Activated CD4-positive, alpha-beta T cell treated with anti-CD3 and anti-CD28 coated beads for 24 hours (primary cell): ENCODE data around the gene PCDHAC2.

Experiments
- DNase-seq, 2 donors: peaks; one replicate each; pipeline ENCODE4 v3.0.0-alpha.2; 2020; ENCODE audit warnings: low read depth in 2 of 2

The PCDHAC2 gene, protein sequence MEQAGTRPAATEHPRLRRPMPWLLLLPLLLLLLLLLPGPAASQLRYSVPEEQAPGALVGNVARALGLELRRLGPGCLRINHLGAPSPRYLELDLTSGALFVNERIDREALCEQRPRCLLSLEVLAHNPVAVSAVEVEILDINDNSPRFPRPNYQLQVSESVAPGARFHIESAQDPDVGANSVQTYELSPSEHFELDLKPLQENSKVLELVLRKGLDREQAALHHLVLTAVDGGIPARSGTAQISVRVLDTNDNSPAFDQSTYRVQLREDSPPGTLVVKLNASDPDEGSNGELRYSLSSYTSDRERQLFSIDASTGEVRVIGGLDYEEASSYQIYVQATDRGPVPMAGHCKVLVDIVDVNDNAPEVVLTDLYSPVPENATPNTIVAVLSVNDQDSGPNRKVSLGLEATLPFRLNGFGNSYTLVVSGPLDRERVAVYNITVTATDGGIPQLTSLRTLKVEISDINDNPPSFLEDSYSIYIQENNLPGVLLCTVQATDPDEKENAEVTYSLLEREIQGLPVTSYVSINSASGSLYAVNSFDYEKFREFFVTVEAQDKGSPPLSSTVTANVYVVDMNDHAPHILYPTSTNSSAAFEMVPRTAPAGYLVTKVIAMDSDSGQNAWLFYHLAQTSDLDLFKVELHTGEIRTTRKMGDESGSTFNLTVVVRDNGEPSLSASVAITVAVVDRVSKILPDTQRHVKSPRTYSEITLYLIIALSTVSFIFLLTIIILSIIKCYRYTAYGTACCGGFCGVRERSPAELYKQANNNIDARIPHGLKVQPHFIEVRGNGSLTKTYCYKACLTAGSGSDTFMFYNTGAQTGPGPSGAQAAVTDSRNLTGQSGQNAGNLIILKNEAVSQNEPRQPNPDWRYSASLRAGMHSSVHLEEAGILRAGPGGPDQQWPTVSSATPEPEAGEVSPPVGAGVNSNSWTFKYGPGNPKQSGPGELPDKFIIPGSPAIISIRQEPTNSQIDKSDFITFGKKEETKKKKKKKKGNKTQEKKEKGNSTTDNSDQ

DNA sequence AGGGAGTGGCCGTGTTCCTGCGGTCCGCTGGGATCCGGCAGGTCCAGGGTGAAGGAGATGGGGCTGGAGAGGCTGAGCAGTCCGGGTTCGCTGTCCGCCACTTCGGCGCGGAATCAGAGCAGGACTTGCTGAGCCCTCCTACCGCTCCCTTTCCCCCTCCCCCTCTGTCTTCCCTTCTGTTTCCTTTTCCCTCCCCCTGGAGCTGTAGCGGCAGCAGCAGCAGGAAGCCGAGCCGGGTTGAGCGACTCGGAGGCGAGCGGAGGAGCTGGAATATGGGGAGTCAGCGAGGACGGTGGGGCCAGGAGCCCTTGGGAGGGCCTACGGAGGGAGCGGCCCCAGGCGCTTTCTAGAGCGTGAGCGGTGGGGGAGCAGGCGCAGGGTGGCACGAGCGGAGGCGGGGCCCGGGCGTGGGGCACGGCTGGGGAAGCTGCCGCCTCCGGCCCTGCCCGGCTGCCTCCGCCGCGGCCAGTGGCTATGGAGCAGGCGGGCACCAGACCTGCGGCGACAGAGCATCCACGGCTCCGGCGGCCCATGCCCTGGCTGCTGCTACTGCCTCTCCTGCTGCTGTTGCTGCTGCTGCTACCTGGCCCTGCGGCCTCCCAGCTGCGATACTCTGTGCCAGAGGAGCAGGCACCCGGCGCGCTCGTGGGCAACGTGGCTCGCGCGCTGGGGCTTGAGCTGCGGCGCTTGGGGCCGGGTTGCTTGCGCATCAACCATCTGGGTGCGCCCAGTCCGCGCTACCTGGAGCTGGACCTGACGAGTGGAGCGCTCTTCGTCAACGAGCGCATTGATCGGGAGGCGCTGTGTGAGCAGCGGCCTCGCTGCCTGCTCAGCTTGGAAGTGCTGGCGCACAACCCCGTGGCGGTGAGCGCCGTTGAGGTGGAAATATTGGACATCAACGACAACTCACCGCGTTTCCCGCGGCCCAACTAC, at the start of gene PCDHAC2:
Gene PCDHAC2 (plus strand): TSS at position 184 of the 933 bp plus-strand sequence. CDS start 291 bp downstream, at position 475.
- no peak for DNase-seq

DNA sequence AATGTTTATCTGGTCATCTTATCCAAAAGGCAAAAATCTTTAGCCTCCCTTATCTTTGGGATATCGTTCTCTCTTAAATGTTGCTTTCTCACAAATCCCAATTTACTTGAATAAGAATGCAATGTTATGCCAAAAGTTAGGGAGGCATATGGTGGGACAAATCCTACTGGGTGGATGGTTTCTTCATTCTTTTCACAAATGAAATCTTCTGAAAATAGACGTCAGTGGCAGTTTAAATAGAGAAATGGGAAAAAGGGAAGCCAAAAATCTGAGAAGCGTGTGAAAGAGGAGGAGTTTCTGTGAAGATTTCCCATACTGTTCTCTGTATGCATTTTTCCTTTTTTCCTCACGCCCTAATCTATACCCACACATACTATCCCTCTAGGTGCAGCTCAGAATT, 42.7 kb upstream of the PCDHAC2 start:
- DNase-seq = no peak

DNA sequence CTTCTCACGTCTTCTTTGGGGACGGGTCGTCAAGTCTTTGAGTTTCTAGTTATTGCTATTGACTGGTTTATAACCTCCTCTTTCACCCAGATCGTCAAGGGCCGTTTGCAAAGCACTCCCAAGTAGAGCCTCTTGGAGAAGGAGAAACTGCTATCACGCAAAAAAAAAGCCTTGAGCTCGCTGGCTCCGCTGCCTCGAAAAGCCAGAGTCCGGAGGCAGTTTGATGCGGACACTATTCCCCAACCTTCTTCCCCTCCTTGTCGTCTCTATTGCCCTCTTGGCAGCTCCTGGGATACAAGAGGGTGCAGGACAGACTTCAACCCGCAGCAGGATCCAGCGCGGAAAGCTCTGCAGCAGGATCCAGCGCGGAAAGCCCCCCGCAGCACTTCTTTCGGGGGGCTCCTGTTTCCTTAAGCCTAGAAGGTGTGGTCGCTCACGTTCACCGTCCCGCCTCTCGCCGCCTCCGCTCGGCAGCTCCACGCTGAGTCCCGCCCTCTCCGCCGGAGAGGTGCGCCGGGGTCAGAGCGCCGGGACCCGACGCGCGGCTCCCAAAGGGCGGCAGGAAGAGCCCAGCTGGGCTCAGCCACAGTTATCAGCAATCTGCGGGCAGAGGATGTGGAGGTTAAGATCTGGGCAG, 40.4 kb upstream of the PCDHAC2 start, which contains the start of gene PCDHAC1:
Gene PCDHAC1 (plus strand): TSS at position 494 of the 637 bp plus-strand sequence. CDS start 594 bp downstream, outside the sequence.
- DNase-seq = no peak

DNA sequence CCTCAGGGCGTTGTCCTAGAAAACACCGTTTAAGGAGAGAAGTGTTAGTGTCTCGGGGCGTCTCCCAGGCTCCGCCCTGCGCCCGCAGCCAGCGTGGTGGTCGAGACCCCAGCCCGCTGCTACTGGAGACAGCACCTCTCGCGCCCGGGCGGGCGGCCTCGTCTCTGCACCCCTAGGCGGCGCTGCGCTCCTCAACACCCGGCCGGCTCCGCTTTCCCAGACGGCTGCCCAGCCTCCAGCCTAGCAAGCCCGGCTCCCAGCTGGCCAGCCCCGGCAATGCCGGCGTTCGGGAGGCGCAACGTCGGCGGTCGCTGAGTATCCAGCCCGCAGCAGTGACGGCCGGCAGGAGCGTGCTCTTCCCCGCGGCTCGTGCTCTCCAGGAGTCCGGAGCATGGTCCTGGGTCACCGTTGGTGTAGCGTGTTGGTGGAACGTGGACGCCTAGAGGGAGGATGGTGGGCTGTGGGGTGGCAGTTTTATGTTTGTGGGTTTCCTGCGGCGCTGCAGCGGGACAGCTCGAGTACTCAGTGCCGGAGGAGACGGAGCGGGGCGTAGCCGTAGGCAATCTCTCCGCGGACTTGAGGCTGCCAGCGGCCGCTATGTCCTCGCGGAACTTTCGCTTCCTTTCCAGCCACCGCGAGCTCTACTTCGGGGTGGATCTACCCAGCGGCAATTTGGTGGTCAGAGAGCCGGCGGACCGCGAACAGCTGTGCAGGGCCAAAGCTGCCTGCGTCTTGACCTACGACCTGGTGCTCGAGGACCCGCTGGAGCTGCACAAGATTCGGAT, 39.6 kb upstream of the PCDHAC2 start:
- DNase-seq = peak; percentile 6 to 28

DNA sequence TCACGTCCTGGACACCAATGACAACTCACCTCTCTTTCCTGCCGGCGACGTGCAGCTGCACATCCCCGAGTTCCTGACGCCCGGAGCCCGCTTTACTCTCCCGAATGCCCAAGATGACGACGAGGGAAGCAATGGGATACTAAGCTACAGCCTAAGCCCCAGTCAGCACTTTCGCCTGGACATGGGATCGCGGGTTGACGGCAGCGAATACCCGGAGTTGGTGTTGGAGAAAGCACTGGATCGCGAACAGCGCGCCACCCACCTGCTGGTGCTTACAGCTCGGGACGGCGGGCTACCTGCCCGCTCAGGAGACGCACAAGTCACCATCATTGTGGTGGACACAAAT, 39.1 kb upstream of the PCDHAC2 start:
- DNase-seq = no peak

DNA sequence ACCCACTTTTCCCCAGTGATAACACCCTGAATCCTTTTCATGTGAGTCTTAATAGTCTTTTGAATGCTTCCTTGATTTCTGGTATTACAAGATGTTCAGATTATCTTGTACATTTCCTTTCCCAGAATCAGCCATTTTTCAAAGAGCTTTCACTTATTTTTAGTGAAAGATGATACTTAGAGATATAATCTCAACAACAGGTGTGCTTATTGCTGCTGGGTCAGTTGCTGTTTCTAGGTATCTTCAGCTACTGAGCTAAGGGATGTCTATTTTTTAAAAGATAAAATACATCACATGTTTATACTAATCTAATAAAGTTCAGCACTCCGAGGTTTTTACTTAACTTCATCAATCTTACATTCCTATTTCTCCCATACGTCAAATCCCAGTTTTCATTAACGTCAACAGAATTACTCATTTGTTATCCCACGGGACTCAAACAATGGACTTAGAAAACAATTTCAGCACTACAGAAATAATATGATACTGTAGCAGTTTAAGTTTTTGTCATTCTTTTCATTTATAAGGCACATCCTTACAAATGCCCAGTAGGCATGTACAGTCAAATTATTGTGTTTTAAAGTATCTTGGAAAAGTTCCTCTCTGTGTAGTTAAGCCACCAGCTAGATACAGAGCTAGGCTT, 31.2 kb upstream of the PCDHAC2 start:
- DNase-seq = no peak

DNA sequence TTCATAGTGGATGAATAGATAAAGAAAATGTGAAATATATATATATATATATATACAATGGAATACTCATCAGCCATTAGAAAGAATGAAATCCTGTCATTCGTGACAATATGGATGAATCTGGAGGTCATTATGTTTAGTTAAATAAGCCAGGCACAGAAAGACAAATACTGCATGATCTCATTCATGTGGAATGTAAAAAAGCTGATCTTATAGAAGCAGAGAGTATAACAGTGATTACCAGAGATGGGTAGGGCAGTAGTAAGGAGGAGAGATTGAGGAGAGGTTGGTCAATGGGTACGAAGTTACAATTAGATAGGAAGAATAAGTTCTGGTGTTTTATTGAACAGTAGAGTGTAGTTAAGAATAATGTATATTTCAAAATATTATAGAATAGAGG, 19.7 kb upstream of the PCDHAC2 start:
- no peak for DNase-seq

DNA sequence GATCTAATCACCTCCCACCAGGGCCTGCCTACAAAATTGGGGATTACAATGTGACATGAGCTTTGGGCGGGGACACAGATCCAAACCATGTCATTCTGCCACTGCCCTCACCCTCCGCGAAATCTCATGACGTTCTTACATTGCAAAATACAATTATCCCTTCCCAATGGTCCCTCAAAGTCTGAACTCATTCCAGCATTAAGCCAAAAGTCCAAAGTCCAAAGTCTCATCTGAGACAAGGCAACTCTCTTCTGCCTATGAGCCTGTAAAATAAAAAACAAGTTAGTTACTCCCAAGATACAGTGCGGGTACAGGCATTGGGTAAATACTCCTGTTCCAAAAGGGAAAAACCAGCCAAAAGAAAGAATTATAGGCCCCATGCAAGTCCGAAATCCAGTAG, 14.6 kb upstream of the PCDHAC2 start:
- no peak for DNase-seq

DNA sequence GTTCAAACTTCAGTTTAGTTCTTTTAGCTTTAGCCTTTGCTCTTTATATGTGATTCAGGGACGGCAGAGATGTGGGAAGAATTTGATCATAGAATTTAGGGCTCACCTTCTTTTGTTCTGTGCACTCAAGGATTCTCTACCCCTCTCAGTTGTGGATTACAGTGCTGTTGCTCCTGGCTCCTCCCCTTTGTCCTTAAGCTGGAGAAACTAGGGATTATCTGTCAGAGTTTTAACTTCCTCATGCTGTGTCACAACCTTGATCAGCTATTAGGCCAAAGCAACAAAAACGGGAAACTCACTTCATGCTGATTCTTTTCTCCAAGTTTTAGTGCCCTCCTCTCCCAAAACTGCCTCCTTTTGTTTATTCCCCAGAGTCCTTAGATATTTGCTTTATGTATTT, 13.0 kb upstream of the PCDHAC2 start:
- DNase-seq = no peak

DNA sequence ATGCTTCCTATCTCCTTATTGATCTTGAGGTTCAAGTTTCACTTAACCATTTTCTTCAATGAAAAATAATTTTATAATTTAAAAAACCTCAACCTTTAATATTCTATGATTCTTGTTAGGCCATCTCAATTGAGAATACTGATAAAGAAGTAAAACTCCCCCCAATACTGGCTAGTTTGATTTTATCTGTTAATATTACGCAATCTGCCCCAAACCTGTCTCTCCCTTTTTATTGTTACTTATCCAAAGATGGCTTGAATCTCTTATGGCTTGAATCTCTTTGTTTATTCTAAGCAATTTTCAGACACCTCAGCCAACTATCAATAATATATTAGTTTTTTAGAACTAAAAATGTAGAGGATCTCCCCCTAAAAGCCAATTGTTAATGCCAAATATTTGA, 4.1 kb upstream of the PCDHAC2 start:
- DNase-seq = no peak

DNA sequence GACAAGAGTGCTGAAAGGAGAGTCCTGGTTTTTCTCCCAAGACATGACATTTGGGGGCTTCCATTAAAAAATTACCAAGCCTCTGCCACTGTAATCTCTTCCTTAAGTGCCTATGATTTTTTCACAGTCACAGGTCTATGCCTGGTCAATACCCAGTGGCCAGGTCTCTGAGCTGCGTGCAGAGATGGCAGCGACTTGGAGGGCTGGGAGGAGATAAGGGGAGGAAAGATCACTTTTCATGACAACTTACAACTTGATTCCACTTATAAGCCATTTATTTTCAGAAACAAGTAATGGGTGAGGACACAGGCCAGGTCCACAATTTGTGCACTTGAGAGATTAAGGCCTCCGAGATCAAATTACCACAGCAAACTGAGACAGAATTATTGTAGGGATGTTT, 1.9 kb upstream of the PCDHAC2 start:
- no peak for DNase-seq

DNA sequence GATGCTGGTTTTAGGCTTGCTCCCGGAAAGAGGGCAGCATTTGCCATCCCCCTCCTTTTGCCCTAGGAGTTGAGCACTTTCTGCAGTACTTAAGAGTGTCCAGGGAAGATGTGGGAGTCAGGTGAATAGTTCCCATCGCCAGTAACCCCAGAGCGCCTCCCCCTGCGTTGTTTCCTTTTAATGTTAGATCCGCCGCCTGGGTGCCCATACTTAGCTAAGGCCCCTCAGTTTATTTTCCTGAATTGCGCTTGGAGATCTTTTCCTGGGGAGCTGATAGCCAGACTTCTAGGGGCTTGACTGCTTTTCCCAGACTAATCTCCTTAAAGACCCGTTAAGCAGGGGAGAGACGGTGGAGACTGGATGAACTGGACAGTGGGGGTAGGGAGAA, 377 bp upstream of the PCDHAC2 start:
- DNase-seq = no peak

DNA sequence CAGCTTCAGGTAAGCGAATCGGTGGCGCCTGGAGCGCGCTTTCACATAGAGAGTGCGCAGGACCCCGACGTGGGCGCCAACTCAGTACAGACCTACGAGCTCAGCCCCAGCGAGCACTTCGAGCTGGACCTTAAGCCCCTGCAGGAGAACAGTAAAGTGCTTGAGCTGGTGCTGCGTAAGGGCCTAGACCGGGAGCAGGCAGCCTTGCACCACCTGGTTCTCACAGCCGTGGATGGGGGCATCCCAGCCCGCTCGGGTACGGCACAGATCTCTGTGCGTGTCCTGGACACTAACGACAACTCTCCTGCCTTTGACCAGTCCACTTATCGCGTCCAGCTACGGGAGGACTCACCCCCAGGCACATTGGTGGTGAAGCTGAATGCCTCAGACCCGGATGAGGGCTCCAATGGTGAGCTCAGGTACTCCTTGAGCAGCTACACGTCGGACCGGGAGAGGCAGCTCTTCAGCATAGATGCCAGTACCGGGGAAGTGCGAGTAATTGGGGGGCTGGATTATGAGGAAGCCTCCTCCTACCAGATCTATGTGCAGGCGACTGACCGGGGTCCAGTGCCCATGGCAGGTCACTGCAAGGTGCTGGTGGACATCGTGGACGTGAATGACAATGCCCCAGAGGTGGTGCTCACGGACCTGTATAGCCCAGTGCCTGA, 1.1 kb downstream of the PCDHAC2 start:
- no peak for DNase-seq

DNA sequence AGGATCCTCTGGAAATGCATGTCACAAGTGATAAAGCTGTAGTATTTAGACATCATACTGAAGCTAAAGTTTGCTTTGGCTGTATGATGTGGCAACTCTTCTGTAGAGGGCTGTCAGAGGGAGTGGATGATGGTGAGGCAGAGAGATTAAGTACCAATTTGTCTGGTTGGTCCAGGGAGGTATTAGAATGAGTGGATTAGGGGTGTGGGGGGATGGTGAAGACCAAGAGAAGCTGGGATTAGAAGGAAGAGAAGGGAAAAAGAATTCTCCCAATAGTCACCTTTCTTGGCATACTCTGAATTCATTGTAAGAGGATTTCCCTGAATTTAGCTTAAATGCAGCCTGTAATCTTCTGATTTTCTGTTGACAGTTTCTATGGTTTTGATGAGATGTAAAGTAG, 3.6 kb downstream of the PCDHAC2 start:
- DNase-seq = no peak

DNA sequence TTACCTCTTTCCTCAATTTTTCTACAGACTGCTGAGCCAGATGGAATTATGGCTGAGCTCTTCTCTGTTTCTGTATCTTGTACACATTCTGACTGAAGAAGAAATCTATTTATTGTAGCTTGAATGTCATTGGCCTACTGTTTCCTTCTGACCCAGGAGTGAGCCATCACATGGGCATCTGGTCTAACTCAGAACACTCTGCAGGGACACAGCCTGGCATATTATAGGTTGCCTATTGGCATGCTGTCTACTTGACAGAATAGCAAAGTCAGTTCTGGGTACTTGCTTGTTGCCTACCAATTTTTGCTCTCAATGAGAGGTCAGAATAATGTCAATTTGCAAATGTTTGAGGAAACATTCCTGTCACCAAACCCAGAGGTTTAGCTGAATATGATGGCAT, 7.3 kb downstream of the PCDHAC2 start:
- no peak for DNase-seq

DNA sequence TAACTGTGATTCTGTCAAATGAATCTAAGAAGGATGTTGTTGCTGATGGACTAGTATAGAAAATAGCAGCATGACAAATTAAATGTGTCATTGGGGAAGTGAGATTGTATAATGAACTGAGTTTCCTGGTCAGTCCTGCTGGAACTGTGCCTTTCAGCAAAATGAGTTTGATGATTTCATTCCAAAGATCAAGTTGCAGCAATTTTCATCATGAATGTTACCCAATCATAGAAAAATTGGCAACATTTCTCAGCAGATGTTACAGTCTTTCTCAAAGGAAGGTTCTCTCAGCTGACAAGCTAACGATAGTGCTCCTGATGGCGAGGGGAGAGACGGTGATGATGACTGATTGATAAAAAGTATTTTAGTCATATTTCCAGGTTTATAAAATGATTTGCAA, 10.7 kb downstream of the PCDHAC2 start:
- no peak for DNase-seq

DNA sequence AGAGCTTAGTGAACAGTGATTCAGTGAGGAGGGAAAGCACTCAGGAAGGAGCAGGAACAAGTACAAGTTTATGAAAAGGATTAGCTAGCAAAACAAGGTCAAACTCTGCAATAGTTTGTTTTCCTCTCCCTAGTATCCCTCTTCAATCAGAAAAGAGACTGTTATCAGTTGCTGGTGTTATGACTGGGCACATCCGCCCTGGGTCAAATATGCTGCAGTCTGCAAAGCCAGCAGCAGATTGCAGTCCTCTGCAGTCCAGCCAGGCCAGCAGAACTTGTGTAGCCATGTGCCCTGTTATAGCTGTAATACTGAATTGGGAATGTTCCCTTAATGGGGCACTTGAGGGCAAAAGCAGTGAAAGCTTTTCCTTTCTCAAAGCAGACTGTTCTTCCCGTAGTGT, 12.0 kb downstream of the PCDHAC2 start:
- DNase-seq = no peak

DNA sequence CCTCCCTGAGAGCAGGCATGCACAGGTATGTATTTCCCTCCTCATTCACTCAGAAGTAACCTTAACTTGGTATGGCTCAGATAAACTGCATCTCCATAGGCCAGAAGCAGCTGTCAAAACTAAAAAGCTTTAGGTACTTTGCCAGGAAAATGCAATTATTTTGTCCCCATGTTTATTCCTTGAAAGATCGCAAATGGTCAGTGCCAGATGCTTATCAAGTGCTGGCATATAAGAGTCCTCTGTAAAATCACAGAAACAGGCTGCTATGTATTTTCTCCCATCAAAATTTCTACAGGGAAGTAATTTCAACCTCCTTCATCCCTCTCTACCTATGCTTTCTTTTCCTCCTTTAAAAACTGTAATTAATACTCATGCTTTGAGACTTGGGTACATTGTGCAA, 12.7 kb downstream of the PCDHAC2 start:
- DNase-seq = no peak

DNA sequence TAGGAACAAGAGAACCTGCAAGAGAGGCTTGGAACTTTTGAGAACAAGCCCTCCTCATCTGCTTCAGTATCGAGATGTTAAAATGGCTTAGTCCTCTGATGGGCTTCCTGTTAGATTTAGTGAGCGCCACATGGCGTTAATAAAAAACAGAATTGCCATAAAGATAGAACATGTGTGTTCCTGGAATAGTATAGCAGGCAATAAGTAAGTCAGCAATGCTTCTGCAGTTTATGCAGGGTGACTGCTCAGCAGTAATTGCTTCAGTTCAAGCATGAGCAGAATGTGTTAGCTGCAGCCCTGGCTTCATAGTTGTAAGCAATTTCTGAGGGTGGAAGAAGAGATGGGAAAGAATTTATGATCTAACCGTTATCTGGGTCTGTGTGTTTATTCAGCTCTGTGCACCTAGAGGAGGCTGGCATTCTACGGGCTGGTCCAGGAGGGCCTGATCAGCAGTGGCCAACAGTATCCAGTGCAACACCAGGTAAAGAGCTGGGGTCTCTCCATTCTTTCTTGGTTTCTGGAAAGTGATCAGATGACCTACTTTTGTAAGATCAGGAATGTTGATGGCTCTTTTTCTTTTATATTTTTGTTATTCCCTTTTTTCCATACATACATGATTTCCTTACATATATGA, 15.9 kb downstream of the PCDHAC2 start:
- DNase-seq = no peak
